GM12878 (cell line): ENCODE data around the gene FGF14. TPM values are rescaled to one million over a fixed set of nuclear protein-coding genes. Genes with fewer than 3 reads are reported as not detected.

Experiments used
- ATAC-seq: fragments of 200-7000 bp; cut with Tn5 transposase; 3 replicates; pipeline ENCODE4 v1.9.1; 2020; ENCODE audit warnings: mild to moderate bottlenecking, moderate library complexity
- BruUV-seq: library from RNA; stranded (reverse); fragments of 400-500 nt; replicated peaks from 2 replicates; lab custom pipeline; 2021; lab: Mats Ljungman, UMichigan
- CTCF ChIA-PET: fragments of 300-600 bp; sonication (Branson Sonifier 250); formaldehyde crosslinking; extraction: SDS; loops from one replicate; lab custom pipeline; 2021; ENCODE audit warnings: inconsistent platforms; lab: Yijun Ruan, JAX
- POLR2A ChIA-PET: fragments of 350-600 bp; formaldehyde crosslinking; extraction: SDS; loops from one replicate; lab custom pipeline; 2021; ENCODE audit warnings: inconsistent platforms; lab: Charles Lee
- RAD21 ChIA-PET: fragments of 300-600 bp; sonication (Branson Sonifier 250); formaldehyde crosslinking; loops from one replicate; lab custom pipeline; 2023; ENCODE audit warnings: antibody characterized with exemption; ENCODE audit not compliant: unreplicated experiment; lab: Charles Lee
- SMC1A ChIA-PET: fragments of 300-600 bp; sonication (Branson Sonifier 250); formaldehyde crosslinking; loops from one replicate; lab custom pipeline; 2023; ENCODE audit not compliant: unreplicated experiment, uncharacterized antibody; lab: Charles Lee
- DNase-seq: peaks from one replicate; pipeline ENCODE4 v3.0.0-alpha.2; 2011; ENCODE audit warnings: low read depth, low spot score
- FAIRE-seq: peaks from 3 replicates; lab custom pipeline; 2011; peaks lifted over from hg19 to GRCh38; lab: Jason Lieb, UNC
- H2AFZ ChIP-seq: 2 replicates; pipeline ENCODE4 v1.6.0; 2011; ENCODE audit warnings: low read depth, low read length, control low read depth; ENCODE audit not compliant: control insufficient read depth
- H3K27ac ChIP-seq: 2 replicates; pipeline ENCODE4 v1.5.1; 2011; ENCODE audit warnings: control low read depth; ENCODE audit not compliant: control insufficient read depth, insufficient read depth
- H3K27me3 ChIP-seq, 2 experiments: replicated peaks in 1 of 2; 2 replicates each; pipeline versions ENCODE4 v1.6.0 to v1.6.1; 2011; ENCODE audit warnings: low read length in 1 of 2; ENCODE audit not compliant: control insufficient read depth in 2 of 2, insufficient read depth in 2 of 2
- H3K36me3 ChIP-seq, 2 experiments: 2 replicates each; pipeline ENCODE4 v1.5.1; 2011; ENCODE audit warnings: low read length in 1 of 2; ENCODE audit not compliant: control insufficient read depth in 2 of 2, insufficient read depth in 2 of 2
- H3K4me1 ChIP-seq: 2 replicates; pipeline ENCODE4 v1.6.1; 2011; ENCODE audit warnings: mild to moderate bottlenecking, low read length, moderate library complexity, mixed read lengths; ENCODE audit not compliant: control insufficient read depth, insufficient read depth
- H3K4me2 ChIP-seq: 2 replicates; pipeline ENCODE4 v1.6.0; 2011; ENCODE audit warnings: control low read depth; ENCODE audit not compliant: control insufficient read depth, insufficient read depth
- H3K4me3 ChIP-seq: fragments of 200-600 bp; sonication (generic); 2 replicates; pipeline ENCODE4 v1.5.1; 2016
- H3K79me2 ChIP-seq: 2 replicates; pipeline ENCODE4 v1.6.0; 2011; ENCODE audit warnings: low read length; ENCODE audit not compliant: control insufficient read depth, insufficient read depth
- H3K9ac ChIP-seq: 2 replicates; pipeline ENCODE4 v1.8.0; 2011; ENCODE audit warnings: low read length, control low read depth, mixed read lengths; ENCODE audit not compliant: control insufficient read depth, insufficient read depth
- H3K9me3 ChIP-seq: replicated peaks from 3 replicates; pipeline ENCODE4 v1.5.1; 2011; ENCODE audit warnings: mild to moderate bottlenecking, low read length; ENCODE audit not compliant: control insufficient read depth, insufficient read depth
- H4K20me1 ChIP-seq: 2 replicates; pipeline ENCODE4 v1.6.0; 2011; ENCODE audit not compliant: control insufficient read depth, insufficient read depth
- ASH2L ChIP-seq: fragments of 300-600, 200-600 bp; sonication (generic); IDR thresholded peaks from 2 replicates; pipeline ENCODE4 v1.6.1; 2017; ENCODE audit warnings: low read depth, mild to moderate bottlenecking, borderline replicate concordance
- MEF2A ChIP-seq: IDR thresholded peaks from 2 replicates; pipeline ENCODE4 v1.6.1; 2011; ENCODE audit warnings: low read depth, mild to moderate bottlenecking, low read length, moderate library complexity; ENCODE audit not compliant: insufficient read depth
- MTA3 ChIP-seq: IDR thresholded peaks from 2 replicates; pipeline ENCODE4 v1.6.1; 2012; ENCODE audit warnings: low read length, inconsistent platforms, borderline replicate concordance
- NFIC ChIP-seq: IDR thresholded peaks from 2 replicates; pipeline ENCODE4 v1.6.1; 2012; ENCODE audit warnings: low read depth, mild to moderate bottlenecking, inconsistent platforms, low read length, moderate library complexity
- RB1 ChIP-seq: fragments of 450-650 bp; formaldehyde crosslinking; IDR thresholded peaks from 2 replicates; pipeline ENCODE4 v1.6.1; 2017; ENCODE audit warnings: mild to moderate bottlenecking, borderline replicate concordance
- WGBS: methylation state at CpG from one replicate; pipeline ENCODE4 v1.1.6; 2016; ENCODE audit warnings: low lambda C conversion rate; ENCODE audit not compliant: insufficient replicate concordance, insufficient coverage; ENCODE audit errors: missing lambda C conversion rate; 5-methylcytosine and 5-hydroxymethylcytosine counted together
- in situ Hi-C: fragments of 300-500 bp; cut with MboI; formaldehyde crosslinking; loops from 9 replicates; pipeline ENCODE4 v1.14.3; 2018; ENCODE audit warnings: mixed read lengths
- intact Hi-C: fragments of 100-400 bp; cut with micrococcal nuclease; formaldehyde crosslinking; loops from one replicate; pipeline ENCODE4 v1.14.2; 2022; ENCODE audit not compliant: unreplicated experiment
- polyA plus RNA-seq, 11 experiments: library from polyadenylated mRNA; depleted of rRNA in 4 of 11; unstranded in 6 of 11; stranded (reverse) in 5 of 11; fragments of >200 nt; fragmentation: Nextera tagmentation in 4 of 11; fragmentation: Illumina TruSeq in 1 of 11; extraction: Ambion mirVana in 4 of 11; extraction: Trizol in 1 of 11; gene quantifications; 1 replicate in 1 of 11; 2 replicates in 10 of 11; pipeline versions ENCODE4 v1.2.1 to v1.2.3, GENCODE V29; 2011 to 2016; ENCODE audit warnings: inconsistent platforms in 2 of 11, missing spikeins in 2 of 11, low read depth in 1 of 11
- total RNA-seq, 4 experiments: library from RNA; depleted of rRNA in 3 of 4; stranded (reverse); fragments of >200 nt in 3 of 4; fragmentation: Illumina TruSeq in 1 of 4; extraction: Trizol in 1 of 4; gene quantifications; 2 replicates each; pipeline versions ENCODE4 v1.2.1 to v1.2.3, GENCODE V29; 2013 to 2021

Gene FGF14
- total and polyA plus RNA-seq, 10 of the 15 experiments (the other 5 are each of a cell fraction or from before 2014, with no cell fraction given): under 0.01 to 0.44 (median 0.04) TPM

DNA sequence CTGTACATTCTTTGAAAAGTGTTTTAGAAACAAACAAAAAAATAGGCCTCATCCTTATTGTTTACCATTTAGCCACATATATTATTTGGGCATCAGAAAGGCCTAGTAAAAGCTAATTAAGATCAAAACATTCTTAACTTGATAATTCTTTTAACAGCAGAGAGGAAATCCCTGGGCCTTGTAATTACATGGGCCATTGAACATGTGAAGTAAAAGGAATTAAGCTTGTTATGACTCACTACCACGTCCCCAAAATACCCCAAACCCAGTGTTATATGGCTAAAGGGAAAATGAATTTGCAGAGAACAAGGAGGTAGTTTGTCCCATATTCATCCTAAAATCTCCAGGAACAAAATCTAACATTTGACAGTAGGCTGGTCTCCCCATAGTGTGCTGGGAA, 509.6 kb downstream of the FGF14 start:
- in situ Hi-C loops: no loop called here
- no peak for TF ChIP-seq MTA3
- WGBS: 0% methylated on average over 1 of the region's 1 CpG

GRCh38 chr13:101881593-101881992, 520.3 kb downstream of the FGF14 start:
- no peak overlapping the region for H3K27ac ChIP-seq
- ChIA-PET SMC1A (interaction anchor here (0.6 to 0.7 kb wide), 2 partner anchors 1454 to 1632 kb away, joined by 3 read pairs; no protein-coding TSS in a partner anchor), CTCF (no interaction called here), RAD21 (no interaction called here), POLR2A (no interaction called here)
- no peak overlapping the region for H3K4me2 ChIP-seq
- no TSS peak for BruUV-seq
- FAIRE-seq: no peak
- peak; percentile 54 for ATAC-seq
- H3K4me1 ChIP-seq: no peaks in the 10 kb centered on the region
- no peak for DNase-seq
- H3K9ac ChIP-seq: no peak overlapping the region
- H3K27me3 ChIP-seq: no peaks in the 10 kb centered on the region; a peak in 2 of 4 replicates
- no peak overlapping the region for H2AFZ ChIP-seq
- intact Hi-C loops: no loop called here
- H3K9me3 ChIP-seq: no peaks in the 10 kb centered on the region
- in situ Hi-C loops: no loop called here
- TF ChIP-seq NFIC (no peak), RB1 (no peak), ASH2L (no peak), MEF2A (no peak)
- H4K20me1 ChIP-seq: no peaks in the 10 kb centered on the region
- 71% methylated on average over 3 of the region's 3 CpGs for WGBS
- no peaks in the 10 kb centered on the region for H3K36me3 ChIP-seq
- H3K79me2 ChIP-seq: no peaks in the 10 kb centered on the region
- no peak overlapping the region for H3K4me3 ChIP-seq

More for the DNA sequence above, 509.6 kb downstream of the FGF14 start:
- Histone ChIP-seq H3K4me1 (no peaks in the 10 kb centered on the region), H2AFZ (no peak overlapping the region), H3K4me3 (no peak overlapping the region), H3K27ac (no peak overlapping the region), H3K9ac (no peak overlapping the region), H3K27me3 (no peaks in the 10 kb centered on the region), H3K9me3 (no peaks in the 10 kb centered on the region), H3K79me2 (no peaks in the 10 kb centered on the region), H3K36me3 (no peaks in the 10 kb centered on the region), H3K4me2 (no peak overlapping the region), H4K20me1 (no peaks in the 10 kb centered on the region)
- ChIA-PET POLR2A (no interaction called here), CTCF (no interaction called here), RAD21 (no interaction called here), SMC1A (no interaction called here)
- BruUV-seq: no TSS peak
- no peak for DNase-seq
- ATAC-seq: no peak
- FAIRE-seq: no peak
- intact Hi-C loops: no loop called here
